Effector memory CD4-positive, alpha-beta T cell (primary cell): ENCODE measurements around the gene BEST4.
"Not testable (repeated sequence)": the region's sequence is repeated elsewhere in the genome, so short reads cannot be mapped to it uniquely, and the experiment has no call there.

ENCODE experiments used
- DNase-seq, 3 donors: peaks; one replicate each; pipeline ENCODE4 v3.0.0-alpha.2; 2020
- H3K27ac ChIP-seq: 2 replicates; pipeline ENCODE4 v1.7.0; 2013; ENCODE audit warnings: mild to moderate bottlenecking, low read length, moderate library complexity; ENCODE audit not compliant: insufficient read depth, poor library complexity, severe bottlenecking
- H3K27me3 ChIP-seq: replicated peaks from 2 replicates; pipeline ENCODE4 v1.7.0; 2013; ENCODE audit warnings: mild to moderate bottlenecking, low read length; ENCODE audit not compliant: insufficient read depth, control insufficient read depth, poor library complexity, severe bottlenecking
- H3K36me3 ChIP-seq: 2 replicates; pipeline ENCODE4 v1.7.0; 2013; ENCODE audit warnings: mild to moderate bottlenecking, low read length, moderate library complexity; ENCODE audit not compliant: control insufficient read depth, insufficient read depth
- H3K4me1 ChIP-seq: 2 replicates; pipeline ENCODE4 v1.7.0; 2013; ENCODE audit warnings: low read length, mild to moderate bottlenecking; ENCODE audit not compliant: control insufficient read depth, insufficient read depth, poor library complexity, severe bottlenecking
- H3K4me3 ChIP-seq: 2 replicates; pipeline ENCODE4 v1.7.0; 2013; ENCODE audit warnings: low read length, low read depth, mild to moderate bottlenecking; ENCODE audit not compliant: insufficient read depth, poor library complexity, severe bottlenecking
- H3K9me3 ChIP-seq: 2 replicates; pipeline ENCODE4 v1.7.0; 2013; ENCODE audit warnings: mild to moderate bottlenecking, low read length, moderate library complexity; ENCODE audit not compliant: control insufficient read depth

Gene BEST4

GRCh38 chr1:44828003-44828651 is 40.2 kb upstream of the BEST4 start:
- Histone ChIP-seq H3K36me3 (no peaks in the 10 kb centered on the region), H3K27ac (no peak overlapping the region), H3K4me1 (no peaks in the 10 kb centered on the region), H3K9me3 (no peaks in the 10 kb centered on the region), H3K27me3 (no peaks in the 10 kb centered on the region), H3K4me3 (no peak overlapping the region)
- DNase-seq = no peak

- no peak for DNase-seq
- Histone ChIP-seq H3K36me3 (no peaks in the 10 kb centered on the region), H3K27me3 (no peaks in the 10 kb centered on the region), H3K4me1 (no peaks in the 10 kb centered on the region), H3K4me3 (no peak overlapping the region), H3K27ac (no peak overlapping the region), H3K9me3 (no peaks in the 10 kb centered on the region)
Measured at GRCh38 chr1:44827197-44828002, 39.4 kb upstream of the BEST4 start.

- H3K27me3 ChIP-seq = no peaks in the 10 kb centered on the region
- no peaks in the 10 kb centered on the region for H3K4me1 ChIP-seq
- no peak overlapping the region for H3K27ac ChIP-seq
- no peak for DNase-seq
- no peaks in the 10 kb centered on the region for H3K9me3 ChIP-seq
- no peak overlapping the region for H3K4me3 ChIP-seq
- no peaks in the 10 kb centered on the region for H3K36me3 ChIP-seq
Measured at GRCh38 chr1:44826375-44827196, 38.6 kb upstream of the BEST4 start.

- H3K27me3 ChIP-seq, H3K27ac ChIP-seq, H3K36me3 ChIP-seq, H3K9me3 ChIP-seq, H3K4me3 ChIP-seq, DNase-seq, H3K4me1 ChIP-seq: not testable (repeated sequence)
Measured at GRCh38 chr1:44824392-44824791, 36.4 kb upstream of the BEST4 start.

GRCh38 chr1:44822981-44823451 is 35.0 kb upstream of the BEST4 start:
- DNase-seq = no peak
- Histone ChIP-seq H3K36me3 (no peaks in the 10 kb centered on the region), H3K4me1 (peaks cover 6% of the 10 kb centered on the region), H3K27me3 (no peaks in the 10 kb centered on the region), H3K27ac (no peak overlapping the region), H3K4me3 (no peak overlapping the region), H3K9me3 (no peaks in the 10 kb centered on the region)

GRCh38 chr1:44822131-44822701 is 34.2 kb upstream of the BEST4 start:
- H3K27ac ChIP-seq = no peak overlapping the region
- no peak overlapping the region for H3K4me3 ChIP-seq
- no peaks in the 10 kb centered on the region for H3K9me3 ChIP-seq
- no peaks in the 10 kb centered on the region for H3K36me3 ChIP-seq
- H3K4me1 ChIP-seq = peaks cover 6% of the 10 kb centered on the region
- DNase-seq = no peak
- no peaks in the 10 kb centered on the region for H3K27me3 ChIP-seq

- Histone ChIP-seq H3K4me1 (peaks cover 6% of the 10 kb centered on the region), H3K9me3 (no peaks in the 10 kb centered on the region), H3K27ac (no peak overlapping the region), H3K4me3 (no peak overlapping the region), H3K27me3 (no peaks in the 10 kb centered on the region), H3K36me3 (no peaks in the 10 kb centered on the region)
- DNase-seq = no peak
Measured at GRCh38 chr1:44821240-44821715, 33.3 kb upstream of the BEST4 start.

- H3K4me3 ChIP-seq = peak overlapping the region; percentile 62
- no peak for DNase-seq
Measured at GRCh38 chr1:44820328-44821239, 32.6 kb upstream of the BEST4 start.

More at GRCh38 chr1:44820328-44821239, 32.6 kb upstream of the BEST4 start:
- Histone ChIP-seq H3K9me3 (no peaks in the 10 kb centered on the region), H3K27ac (peak overlapping the region; percentile 97), H3K27me3 (no peaks in the 10 kb centered on the region), H3K36me3 (no peaks in the 10 kb centered on the region), H3K4me1 (peaks cover 6% of the 10 kb centered on the region)
